ENCODE data around the gene DPYSL4.

The DPYSL4 gene

DNA sequence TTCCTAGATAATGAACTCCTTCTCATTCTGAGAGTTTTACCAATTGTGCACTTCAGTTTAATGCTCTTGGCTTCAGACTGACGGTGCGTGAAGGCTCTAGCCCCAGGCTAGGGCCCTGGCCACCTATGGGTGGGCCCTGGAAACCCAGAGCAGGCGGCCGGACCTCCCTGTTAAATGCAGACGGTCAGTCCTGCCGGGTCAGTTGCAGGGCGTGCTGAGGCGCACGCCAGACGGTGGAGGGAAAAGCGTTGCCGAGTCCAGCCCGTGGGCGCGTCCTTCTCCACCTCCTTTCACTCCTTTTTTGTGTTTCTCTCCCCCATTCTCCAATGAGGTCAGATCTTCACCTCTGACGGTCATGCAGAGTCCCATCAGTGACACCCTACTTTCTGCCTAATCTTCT lies 2.3 kb downstream of the DPYSL4 start:
- no peak for DNase-seq (ENCODE audit: low read depth)
- H3K4me3 ChIP-seq (ENCODE audit: low read depth, low read length), result no peak overlapping the region

DNA sequence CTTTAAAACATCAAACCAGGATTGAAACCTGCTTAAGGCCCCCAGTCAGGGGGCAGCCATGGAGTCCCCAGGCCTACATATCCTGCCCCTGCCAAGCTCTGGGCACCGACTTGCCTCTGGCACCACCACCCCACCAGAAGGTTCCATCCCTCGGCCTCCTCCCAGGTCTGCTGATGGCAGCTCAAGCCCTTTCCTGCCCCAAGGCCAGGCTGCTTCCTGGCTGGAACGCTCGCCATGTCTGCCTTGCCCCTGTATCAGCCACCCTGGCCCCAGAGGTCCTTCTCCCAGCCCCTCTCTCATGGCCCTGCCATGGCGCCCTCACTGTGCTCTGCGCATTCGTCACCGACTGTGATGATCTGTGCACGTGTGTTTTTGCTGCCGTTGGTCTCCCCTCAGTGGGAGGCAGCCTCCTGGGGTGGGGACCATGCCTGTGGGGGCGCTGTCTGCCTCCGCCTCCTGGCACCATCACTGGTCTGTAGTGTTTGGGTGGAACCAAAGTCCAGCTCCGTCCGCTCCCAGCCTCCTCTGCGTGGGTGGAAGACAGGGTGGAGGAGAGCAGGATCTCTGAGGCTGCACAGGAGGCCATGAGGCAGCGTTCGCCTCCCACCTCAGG lies 3.2 kb downstream of the DPYSL4 start:
- no peak overlapping the region for H3K4me3 ChIP-seq (ENCODE audit: low read depth, low read length)
- no peak for DNase-seq (ENCODE audit: low read depth)

DNA sequence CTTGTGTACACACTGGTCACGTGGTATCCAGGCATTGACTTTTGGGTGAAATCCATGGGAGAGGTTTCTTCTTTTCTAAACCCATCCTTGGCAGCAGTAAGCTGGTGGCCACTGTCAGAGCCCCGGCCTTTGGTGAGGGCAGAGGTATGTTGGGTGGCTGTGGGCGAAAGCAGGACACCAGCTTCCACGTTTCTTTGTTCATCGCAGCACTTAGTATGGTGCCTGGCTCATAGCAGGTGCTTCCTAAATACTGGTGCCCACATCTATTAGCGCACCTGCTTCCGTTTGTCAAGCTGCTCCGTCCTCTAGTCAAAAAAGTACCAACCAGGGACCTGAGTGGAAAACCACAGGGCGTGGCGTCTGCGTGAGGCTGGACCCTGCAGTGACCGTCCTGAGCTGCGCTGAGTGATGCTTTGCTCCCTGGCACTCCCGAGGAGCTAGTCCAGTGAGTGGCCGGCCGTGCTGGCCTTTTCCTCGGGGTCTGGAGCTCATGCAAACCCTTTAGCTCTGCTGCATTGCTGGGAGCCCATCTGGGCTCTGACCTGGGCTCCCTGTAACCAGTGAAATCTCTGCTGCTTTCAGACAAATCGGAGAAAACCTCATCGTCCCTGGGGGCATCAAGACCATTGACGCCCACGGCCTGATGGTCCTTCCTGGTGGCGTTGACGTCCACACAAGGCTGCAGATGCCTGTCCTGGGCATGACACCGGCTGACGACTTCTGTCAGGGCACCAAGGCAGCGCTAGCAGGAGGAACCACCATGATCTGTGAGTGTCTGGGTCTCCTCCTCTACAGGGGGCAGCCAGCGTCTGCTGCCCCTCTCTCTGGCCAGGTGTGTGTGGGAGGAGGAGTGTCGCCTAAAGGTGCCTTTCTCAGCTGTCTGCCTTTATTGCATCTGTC lies 5.6 kb downstream of the DPYSL4 start:
- H3K4me3 ChIP-seq (ENCODE audit: low read depth, low read length), result no peak overlapping the region
- DNase-seq (ENCODE audit: low read depth), result no peak

DNA sequence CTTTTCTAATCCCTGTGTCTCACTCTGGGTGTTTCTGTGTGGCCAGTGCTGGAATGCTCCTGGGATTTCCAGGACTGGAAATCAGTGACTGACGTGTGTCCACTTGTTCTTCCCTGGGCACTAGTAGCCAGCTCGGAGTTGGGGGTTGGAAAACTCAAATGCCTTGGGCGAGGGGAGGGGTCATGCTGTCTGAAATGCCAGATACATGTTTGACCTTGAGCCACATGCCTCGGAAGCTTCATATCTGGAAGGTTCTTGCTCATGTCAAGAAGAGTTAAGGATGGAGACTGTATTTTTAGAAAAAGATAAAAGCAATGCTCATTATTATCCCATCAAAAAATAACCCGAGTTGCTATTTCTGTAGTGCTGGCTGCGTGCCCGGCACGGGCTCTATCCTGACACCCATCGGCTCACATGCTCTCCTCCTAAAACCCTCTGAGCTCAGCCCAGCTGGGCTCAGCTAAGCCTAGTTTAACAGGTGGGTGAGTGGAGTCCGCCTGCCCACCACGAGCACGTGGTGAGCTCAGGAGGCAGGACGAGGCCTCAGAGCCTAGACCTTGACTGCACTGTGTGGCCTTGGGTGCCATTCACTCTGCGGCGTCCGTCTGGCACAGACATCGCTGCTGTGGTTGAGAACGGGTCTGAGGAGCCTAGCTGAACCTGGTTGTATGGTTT lies 6.4 kb downstream of the DPYSL4 start:
- no peak overlapping the region for H3K4me3 ChIP-seq (ENCODE audit: low read depth, low read length)
- DNase-seq (ENCODE audit: low read depth), result no peak

DNA sequence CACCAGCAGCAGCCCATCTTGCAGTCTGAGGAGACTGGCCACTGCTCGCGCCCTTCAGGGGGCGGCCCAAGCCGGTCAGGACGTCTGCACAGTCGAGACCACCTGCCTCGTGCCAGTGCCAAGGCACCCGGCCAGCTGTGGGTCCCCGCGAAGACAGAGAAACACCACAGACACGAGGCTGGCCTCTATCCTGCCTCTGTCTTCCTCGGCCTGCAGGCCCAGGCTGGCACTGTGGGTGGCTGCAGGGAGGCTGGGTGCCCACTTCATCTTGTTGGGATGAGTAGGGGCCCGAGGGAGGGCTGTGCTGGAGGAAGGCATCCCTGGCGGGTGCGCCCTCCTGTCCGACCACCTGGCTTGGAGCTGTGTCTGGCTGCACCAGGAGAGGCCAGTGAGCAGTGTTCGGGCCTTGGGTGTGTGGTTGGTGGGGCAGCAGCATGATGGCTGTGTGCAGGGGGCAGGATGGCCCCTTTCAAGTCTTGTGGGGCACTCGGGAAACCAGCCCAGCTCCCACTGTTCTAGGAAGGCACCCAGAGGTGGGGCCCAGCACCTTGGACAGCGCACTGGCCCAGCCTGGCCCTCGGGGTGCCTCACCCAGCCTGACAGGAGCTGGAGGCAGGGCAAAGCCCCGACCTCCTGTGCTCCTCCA lies 7.3 kb downstream of the DPYSL4 start:
- DNase-seq (ENCODE audit: low read depth), result no peak

DNA sequence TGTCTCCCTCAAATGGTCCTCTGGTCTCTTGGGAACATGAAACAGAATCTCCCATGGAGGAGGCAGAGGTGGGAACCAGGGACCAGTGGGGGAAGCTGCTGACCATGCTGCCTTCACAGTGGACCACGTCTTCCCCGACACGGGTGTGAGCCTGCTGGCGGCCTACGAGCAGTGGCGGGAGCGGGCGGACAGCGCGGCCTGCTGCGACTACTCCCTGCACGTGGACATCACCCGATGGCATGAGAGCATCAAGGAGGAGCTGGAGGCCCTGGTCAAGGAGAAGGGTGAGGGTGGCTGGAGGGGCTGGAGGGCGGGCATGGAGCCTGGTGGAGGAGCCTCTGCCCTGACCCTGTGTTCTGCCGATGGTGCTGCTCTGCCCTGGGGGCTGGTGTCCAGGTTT lies 8.0 kb downstream of the DPYSL4 start:
- DNase-seq (ENCODE audit: low read depth), result no peak
- no peak overlapping the region for H3K4me3 ChIP-seq (ENCODE audit: low read depth, low read length)

More for the DNA sequence above, 7.3 kb downstream of the DPYSL4 start:
- no peak overlapping the region for H3K4me3 ChIP-seq (ENCODE audit: low read depth, low read length)

DNA sequence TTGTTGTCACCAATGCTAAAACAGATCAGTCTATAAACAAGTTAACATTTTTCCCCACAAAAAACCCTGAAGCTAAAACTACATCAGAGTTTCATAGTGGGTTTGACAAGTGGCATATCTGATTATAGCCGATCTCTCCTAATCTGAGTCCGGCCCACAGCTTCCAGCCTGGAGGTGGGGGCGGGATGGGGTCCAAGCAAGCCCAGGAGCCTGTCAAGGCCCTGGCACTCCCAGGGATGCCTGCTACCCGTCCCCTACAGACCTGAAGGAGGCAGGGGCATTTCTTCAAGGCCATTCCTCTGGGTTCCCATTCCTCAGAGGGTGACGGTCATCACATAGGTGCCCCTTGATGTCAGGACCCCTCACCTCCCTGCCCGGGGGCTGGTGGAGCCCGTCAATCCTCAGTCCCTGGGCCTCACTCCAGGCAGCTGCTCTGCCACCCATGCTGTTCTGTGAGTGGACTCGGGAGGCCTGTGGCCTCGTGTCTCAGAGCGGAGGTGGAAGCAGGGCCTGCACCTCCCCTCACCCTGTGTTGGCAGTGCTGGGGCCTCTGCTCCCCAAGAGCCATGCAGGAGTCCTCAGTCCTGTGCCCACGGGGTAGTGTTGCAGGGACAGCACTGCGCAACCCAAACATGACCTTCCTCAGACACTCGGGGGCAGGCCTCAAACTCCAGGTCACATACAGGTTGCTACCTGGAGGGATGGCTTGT lies 8.8 kb downstream of the DPYSL4 start:
- no peak overlapping the region for H3K4me3 ChIP-seq (ENCODE audit: low read depth, low read length)

DNA sequence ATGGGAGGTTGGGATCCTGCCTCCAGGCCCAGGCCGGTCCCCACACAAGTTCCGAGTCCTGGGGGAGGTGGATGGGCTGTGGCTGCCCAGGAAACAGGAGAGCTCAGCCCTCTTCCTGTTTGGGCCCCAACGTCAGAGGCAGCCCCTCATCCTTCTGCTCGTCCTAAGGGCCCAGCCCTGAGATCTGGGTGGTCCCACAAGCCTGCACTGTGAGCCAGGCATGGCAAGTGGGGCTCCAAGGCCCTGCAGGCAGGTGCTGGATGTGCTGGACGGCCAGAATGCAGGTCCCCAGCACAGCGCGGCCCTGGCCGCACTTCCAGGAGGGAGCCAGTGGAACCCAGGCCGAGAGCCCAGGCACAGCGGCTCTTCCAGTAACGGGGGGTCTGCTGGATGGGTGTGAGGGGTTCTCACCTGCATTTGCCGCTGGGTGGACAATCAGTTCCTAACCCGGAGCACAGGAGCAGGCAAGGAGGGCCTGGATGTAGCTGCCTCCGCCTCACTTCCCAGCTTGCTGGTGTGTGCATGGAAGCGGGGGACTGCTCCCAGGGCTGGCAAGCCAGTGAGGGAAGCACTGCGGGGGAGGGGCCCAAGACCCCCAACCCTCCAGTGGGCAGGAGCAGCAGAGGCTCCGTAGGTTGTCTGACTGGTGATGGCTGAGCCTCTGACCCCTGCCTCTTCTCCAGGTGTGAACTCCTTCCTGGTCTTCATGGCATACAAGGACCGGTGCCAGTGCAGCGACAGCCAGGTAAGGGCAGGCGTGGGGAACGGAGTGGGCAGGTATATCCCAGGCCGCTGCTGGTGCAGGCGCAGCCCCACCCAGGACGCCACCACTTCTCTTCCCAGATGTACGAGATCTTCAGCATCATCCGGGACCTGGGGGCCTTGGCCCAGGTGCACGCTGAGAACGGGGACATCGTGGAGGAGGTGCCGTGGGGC lies 9.7 kb downstream of the DPYSL4 start:
- H3K4me3 ChIP-seq (ENCODE audit: low read depth, low read length), result no peak overlapping the region
- no peak for DNase-seq (ENCODE audit: low read depth)

More for the DNA sequence above, 8.8 kb downstream of the DPYSL4 start:
- DNase-seq (ENCODE audit: low read depth), result no peak

DNA sequence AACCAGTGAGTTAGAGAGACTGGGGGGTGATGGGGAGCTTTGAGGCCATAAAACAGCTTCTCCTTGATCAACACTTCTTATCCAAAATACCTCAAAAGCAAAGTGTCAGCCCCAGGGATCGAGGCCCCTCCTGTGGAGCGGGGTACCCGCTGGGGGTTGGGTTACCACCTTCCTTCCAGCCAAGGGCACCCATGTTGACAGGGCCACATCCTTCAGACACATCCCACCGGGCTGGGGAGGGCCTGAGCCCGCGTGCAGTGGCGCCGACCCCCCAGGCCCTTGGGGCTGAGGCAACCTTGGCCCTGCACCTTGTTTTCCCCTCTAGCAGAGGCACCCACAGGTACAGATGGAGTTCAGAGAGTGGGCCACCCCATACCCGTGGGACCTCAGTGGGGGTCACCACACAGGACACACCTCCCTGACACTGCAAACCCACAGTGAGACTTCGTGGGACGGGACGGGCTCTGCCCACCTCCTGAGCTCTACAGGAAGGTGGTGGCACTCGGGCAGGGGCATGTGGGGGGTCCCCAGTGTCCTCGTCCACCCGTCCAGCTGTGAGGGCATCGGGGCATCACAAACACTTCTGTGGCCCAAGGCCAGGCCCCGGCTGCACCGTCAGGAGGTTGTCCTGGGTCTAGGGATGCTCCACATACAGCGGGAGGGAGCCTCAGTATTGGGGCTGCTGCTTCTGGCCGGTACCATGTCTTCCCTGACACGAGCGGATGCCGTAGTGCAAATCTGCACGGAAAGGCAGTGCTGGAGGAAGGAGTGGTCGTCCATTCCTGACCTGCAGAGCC lies 10.7 kb downstream of the DPYSL4 start:
- H3K4me3 ChIP-seq (ENCODE audit: low read depth, low read length), result no peak overlapping the region
- no peak for DNase-seq (ENCODE audit: low read depth)

DNA sequence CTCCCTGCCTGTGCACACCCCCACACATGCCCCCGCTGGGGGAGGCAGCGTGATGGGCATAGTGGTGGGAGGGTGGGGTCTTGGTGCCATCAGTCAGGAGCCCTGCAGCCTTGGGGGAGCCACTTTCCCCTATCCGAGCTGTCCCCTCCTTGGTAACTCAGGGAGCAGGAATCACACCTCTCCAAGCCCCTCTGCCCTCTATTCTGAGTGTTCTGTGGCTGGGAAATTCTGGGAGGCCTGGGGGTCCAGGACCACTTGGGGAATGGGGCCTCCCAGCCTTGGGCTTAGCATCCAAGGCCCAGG lies 11.3 kb downstream of the DPYSL4 start:
- DNase-seq (ENCODE audit: low read depth), result no peak
- no peak overlapping the region for H3K4me3 ChIP-seq (ENCODE audit: low read depth, low read length)

DNA sequence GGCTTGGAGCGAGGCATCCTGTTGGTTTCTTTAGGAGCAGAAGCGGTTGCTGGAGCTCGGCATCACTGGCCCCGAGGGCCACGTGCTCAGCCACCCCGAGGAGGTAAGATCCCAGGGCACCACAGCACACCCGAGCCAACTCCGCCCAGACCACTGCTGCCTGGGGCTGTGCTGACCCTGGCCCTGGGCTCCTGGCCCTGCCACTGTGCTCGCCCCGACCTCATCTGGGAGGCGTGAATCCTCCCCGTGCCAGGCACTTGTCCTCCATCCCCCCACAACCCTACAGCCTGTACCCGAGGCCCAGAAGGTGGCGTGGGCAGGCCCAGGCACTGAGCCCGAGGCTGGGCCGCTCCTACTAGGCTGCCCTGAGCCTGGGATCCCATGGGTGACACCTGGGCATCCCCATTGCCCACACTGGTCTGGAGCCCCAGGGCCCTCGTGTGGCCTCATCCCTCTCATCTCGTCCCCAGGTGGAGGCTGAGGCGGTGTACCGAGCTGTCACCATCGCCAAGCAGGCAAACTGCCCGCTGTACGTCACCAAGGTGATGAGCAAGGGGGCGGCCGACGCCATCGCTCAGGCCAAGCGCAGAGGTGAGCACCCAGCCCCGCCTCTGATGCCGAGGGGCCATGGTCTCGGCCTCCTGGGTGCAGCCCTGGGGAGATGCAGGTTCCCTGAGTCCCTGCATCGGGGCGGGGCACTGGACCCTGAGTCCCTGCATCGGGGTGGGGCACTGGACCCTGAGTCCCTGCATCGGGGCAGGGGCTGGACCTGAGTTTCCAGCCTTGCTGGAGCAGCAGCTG lies 11.8 kb downstream of the DPYSL4 start:
- no peak overlapping the region for H3K4me3 ChIP-seq (ENCODE audit: low read depth, low read length)
- no peak for DNase-seq (ENCODE audit: low read depth)

DNA sequence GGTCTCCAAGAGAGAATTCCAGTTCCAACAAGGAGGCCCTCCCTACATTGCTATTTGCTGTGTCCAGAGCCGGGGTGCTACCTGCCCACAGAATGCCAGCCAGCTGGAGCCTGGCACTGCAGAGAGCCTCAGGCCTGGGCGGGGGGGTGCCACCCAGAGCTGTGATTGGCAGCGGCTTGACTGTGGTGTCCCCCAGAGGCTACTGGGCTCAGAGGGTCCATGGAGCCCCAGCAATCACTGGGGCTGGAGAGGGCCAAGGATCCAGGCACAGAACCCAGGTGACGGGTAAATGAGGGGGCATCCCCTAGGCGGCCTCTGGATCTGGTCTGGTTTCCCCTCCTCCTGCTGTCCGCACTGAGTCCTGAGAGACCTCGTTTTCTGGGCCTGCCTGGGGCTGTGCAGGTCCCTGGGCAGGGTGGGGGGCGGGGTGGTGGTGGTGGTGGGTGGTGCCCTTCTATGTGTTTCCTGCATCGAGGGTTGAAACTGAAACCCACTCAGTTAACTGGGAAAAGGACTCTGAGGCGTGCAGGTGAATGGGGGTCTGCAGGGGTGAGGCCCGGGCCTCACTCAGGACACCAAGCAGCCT lies 12.6 kb downstream of the DPYSL4 start:
- no peak for DNase-seq (ENCODE audit: low read depth)
- H3K4me3 ChIP-seq (ENCODE audit: low read depth, low read length), result no peak overlapping the region

DNA sequence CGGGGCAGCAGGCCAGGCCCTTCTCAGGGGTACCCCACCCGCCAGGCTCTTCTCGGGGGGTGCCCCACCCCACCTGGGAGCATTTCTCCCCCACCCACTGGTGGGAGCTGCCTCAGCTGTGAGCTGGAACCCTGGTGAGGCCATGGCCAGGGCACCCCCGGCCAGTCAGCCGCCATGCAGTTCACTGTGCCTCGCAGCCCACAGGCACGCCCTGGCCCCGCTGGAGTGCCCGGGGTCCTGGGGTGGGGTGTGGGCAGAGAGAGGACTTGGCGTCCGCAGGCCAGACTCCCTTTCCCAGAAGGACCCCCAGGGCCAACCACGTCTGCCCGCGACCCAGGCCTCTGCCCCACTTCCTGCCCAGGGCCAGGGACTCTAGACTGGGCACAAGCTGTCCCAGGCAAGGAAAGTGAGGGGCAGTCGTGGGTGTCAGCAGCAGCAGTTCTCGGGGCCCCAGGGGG lies 13.1 kb downstream of the DPYSL4 start:
- no peak overlapping the region for H3K4me3 ChIP-seq (ENCODE audit: low read depth, low read length)

DNA sequence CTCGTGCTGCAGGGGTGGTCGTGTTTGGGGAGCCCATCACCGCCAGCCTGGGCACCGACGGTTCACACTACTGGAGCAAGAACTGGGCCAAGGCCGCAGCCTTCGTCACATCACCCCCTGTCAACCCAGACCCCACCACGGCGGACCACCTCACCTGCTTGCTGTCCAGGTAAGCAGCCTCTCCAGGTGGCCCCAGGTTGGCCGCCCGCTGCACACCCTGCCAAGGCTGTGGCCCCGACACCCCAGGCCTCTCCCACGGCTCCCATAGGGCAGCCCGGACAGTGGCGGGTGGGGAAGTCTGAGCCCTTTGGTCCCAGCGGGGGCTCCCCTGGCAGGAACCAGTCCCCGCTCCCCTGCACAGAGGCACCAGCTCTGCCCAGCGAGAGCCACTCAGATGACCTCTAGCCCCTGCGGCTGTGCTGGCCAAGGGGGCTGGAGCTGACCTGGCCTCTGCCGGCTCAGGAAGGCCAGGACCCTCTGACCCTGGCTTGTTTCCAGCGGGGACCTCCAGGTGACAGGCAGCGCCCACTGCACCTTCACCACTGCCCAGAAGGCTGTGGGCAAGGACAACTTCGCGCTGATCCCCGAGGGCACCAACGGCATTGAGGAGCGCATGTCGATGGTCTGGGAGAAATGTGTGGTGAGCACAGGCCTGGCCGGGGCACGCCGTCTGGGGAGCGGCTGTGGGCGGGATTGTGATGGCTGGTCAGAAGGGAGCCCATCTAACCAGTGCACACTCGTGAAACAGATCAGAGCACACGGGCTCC lies 13.8 kb downstream of the DPYSL4 start:
- DNase-seq (ENCODE audit: low read depth), result no peak

More for the DNA sequence above, 13.1 kb downstream of the DPYSL4 start:
- no peak for DNase-seq (ENCODE audit: low read depth)

DNA sequence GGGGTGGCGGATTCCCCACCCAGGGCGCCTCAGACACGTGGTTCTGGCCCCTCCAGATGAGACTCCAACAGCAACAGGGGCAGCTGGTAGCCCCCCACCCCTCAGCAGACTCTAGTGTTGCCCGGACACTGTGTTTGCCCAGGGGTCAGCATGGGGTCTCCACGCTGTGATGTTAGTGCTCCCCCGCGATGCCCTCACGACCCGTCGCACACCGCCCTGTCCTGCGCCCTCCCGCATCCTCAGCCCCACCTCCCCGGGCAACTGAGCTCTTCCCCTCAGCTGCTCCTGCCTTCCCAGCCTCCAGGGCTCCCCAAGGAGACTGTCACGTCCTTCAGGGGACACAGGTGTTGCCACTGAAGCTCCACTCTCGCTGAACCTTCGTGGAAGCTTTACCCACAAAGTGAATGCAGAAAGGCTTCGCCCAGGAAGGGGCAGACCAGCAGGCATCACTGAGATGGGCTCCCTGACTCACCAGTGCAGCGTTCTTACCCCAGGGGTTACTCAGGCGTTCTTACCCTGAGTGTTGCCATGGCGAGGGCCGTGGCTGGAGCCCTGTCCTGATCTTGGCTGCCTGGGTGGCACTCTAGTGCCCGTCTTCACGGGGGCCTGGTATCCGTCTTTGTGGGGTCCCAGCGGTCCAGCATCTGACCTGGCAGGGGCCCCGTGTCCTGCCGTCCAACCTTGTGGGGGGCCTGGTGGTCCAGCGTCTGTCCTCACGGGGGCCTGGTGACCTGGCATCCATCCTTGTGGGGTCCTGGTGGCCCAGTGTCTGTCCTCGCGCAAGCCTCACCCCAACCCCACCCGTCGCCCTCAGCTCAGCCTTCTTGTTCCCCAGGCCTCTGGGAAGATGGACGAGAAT lies 14.6 kb downstream of the DPYSL4 start:
- DNase-seq (ENCODE audit: low read depth), result no peak
- H3K4me3 ChIP-seq (ENCODE audit: low read depth, low read length), result no peak overlapping the region

More for the DNA sequence above, 13.8 kb downstream of the DPYSL4 start:
- H3K4me3 ChIP-seq (ENCODE audit: low read depth, low read length), result no peak overlapping the region

Data from skeletal muscle cell (primary cell).